Measurements from ENCODE around the gene HDAC5.
"Not testable (repeated sequence)": the region's sequence is repeated elsewhere in the genome, so short reads cannot be mapped to it uniquely, and the experiment has no call there.

Gene HDAC5

GRCh38 chr17:44133918-44134476 is 10.6 kb upstream of the HDAC5 start:
- DNase-seq (ENCODE audit: low spot score) = no peak

- no peak for DNase-seq (ENCODE audit: low spot score)
Measured at GRCh38 chr17:44132275-44132821, 8.9 kb upstream of the HDAC5 start.

- not testable (repeated sequence) for DNase-seq (ENCODE audit: low spot score)
Measured at GRCh38 chr17:44131372-44131771, 7.9 kb upstream of the HDAC5 start.

- DNase-seq (ENCODE audit: low spot score) = no peak
Measured at GRCh38 chr17:44130693-44131349, 7.4 kb upstream of the HDAC5 start.

GRCh38 chr17:44128383-44128782 is 4.9 kb upstream of the HDAC5 start:
- no peak for DNase-seq (ENCODE audit: low spot score)

GRCh38 chr17:44124118-44124438 is 637 bp upstream of the HDAC5 start:
- DNase-seq (ENCODE audit: low spot score) = no peak

GRCh38 chr17:44122816-44123355 is 555 bp downstream of the HDAC5 start:
- no peak for DNase-seq (ENCODE audit: low spot score)

- DNase-seq (ENCODE audit: low spot score) = no peak
Measured at GRCh38 chr17:44121997-44122815, 1.2 kb downstream of the HDAC5 start.

GRCh38 chr17:44120851-44121605 is 2.4 kb downstream of the HDAC5 start:
- no peak for DNase-seq (ENCODE audit: low spot score)

GRCh38 chr17:44120281-44120680 is 3.2 kb downstream of the HDAC5 start:
- not testable (repeated sequence) for DNase-seq (ENCODE audit: low spot score)

GRCh38 chr17:44119798-44120197 is 3.6 kb downstream of the HDAC5 start:
- no peak for DNase-seq (ENCODE audit: low spot score)

- DNase-seq (ENCODE audit: low spot score) = no peak
Measured at GRCh38 chr17:44119062-44119461, 4.4 kb downstream of the HDAC5 start.

GRCh38 chr17:44118427-44119050 is 4.9 kb downstream of the HDAC5 start:
- DNase-seq (ENCODE audit: low spot score) = no peak

- no peak for DNase-seq (ENCODE audit: low spot score)
Measured at GRCh38 chr17:44117351-44117750, 6.1 kb downstream of the HDAC5 start.

- DNase-seq (ENCODE audit: low spot score) = no peak
Measured at GRCh38 chr17:44115585-44116415, 7.6 kb downstream of the HDAC5 start.

- DNase-seq (ENCODE audit: low spot score) = no peak
Measured at GRCh38 chr17:44113868-44114840, 9.3 kb downstream of the HDAC5 start.

GRCh38 chr17:44113382-44113781 is 10.1 kb downstream of the HDAC5 start:
- no peak for DNase-seq (ENCODE audit: low spot score)

- no peak for DNase-seq (ENCODE audit: low spot score)
Measured at GRCh38 chr17:44112284-44113280, 10.9 kb downstream of the HDAC5 start.
